MCF 10A (cell line): ENCODE results near the gene OS9. TPM values are rescaled to one million over a fixed set of nuclear protein-coding genes. Genes with fewer than 3 reads are reported as not detected.

ENCODE experiments used
- BruUV-seq: library from RNA; stranded (reverse); fragments of 400-500 nt; replicated peaks from 2 replicates; lab custom pipeline; 2021; lab: Mats Ljungman, UMichigan
- CTCF ChIA-PET: fragments of 300-600 bp; sonication (Branson Sonifier 250); formaldehyde crosslinking; extraction: SDS; loops from one replicate; lab custom pipeline; 2021; ENCODE audit warnings: antibody characterized with exemption, inconsistent platforms; lab: Yijun Ruan, JAX
- POLR2A ChIA-PET: fragments of 300-600, 350-650 bp; sonication (Branson Sonifier 250); formaldehyde crosslinking; extraction: SDS; loops from one replicate; lab custom pipeline; 2020; ENCODE audit warnings: antibody characterized with exemption, inconsistent platforms; lab: Yijun Ruan, JAX
- DNase-seq: peaks from one replicate; pipeline ENCODE4 v3.0.0-alpha.2; 2018; ENCODE audit not compliant: unreplicated experiment
- H3K27ac Mint-ChIP-seq: one replicate; pipeline ENCODE4 v1.8.0; 2022; ENCODE audit warnings: mild to moderate bottlenecking, low read depth, mixed read lengths; ENCODE audit not compliant: unreplicated experiment
- H3K27me3 Mint-ChIP-seq: one replicate; pipeline ENCODE4 v1.8.0; 2022; ENCODE audit warnings: mixed read lengths; ENCODE audit not compliant: insufficient read depth, unreplicated experiment
- H3K36me3 Mint-ChIP-seq: one replicate; pipeline ENCODE4 v1.8.0; 2022; ENCODE audit warnings: mild to moderate bottlenecking, moderate library complexity, mixed read lengths; ENCODE audit not compliant: insufficient read depth, unreplicated experiment
- H3K4me1 Mint-ChIP-seq: one replicate; pipeline ENCODE4 v1.8.0; 2022; ENCODE audit warnings: mixed read lengths; ENCODE audit not compliant: insufficient read depth, unreplicated experiment
- H3K4me3 Mint-ChIP-seq: one replicate; pipeline ENCODE4 v1.8.0; 2022; ENCODE audit warnings: mild to moderate bottlenecking, moderate library complexity, mixed read lengths; ENCODE audit not compliant: unreplicated experiment
- H3K9me3 Mint-ChIP-seq: one replicate; pipeline ENCODE4 v1.8.0; 2022; ENCODE audit warnings: mixed read lengths; ENCODE audit not compliant: unreplicated experiment
- CTCF ChIP-seq: fragments of 200-600 bp; IDR thresholded peaks from one replicate; pipeline ENCODE4 v1.8.0; 2022; ENCODE audit warnings: antibody characterized with exemption, mild to moderate bottlenecking; ENCODE audit not compliant: unreplicated experiment
- intact Hi-C: fragments of 100-400 bp; cut with micrococcal nuclease; formaldehyde crosslinking; loops from 2 replicates; pipeline ENCODE4 v1.14.1; 2022
- total RNA-seq: library from RNA; stranded (reverse); gene quantifications from 2 replicates; pipeline ENCODE4 v1.2.3, GENCODE V29; 2022

Gene OS9
- total RNA-seq, 1 experiment from 2014 or later: 125 TPM

- Mint-ChIP-seq H3K27ac (no peak overlapping the region), H3K27me3 (peaks cover 56% of the 10 kb centered on the region), H3K36me3 (no peaks in the 10 kb centered on the region), H3K9me3 (no peaks in the 10 kb centered on the region), H3K4me1 (no peaks in the 10 kb centered on the region), H3K4me3 (no peak overlapping the region)
- intact Hi-C loops: no loop called here
- CTCF ChIA-PET: interaction anchor here (0.7 to 1.2 kb wide), 2 partner anchors 104 to 106 kb away, joined by 3 to 4 read pairs; no protein-coding TSS in a partner anchor
- no peak for DNase-seq
- TF ChIP-seq CTCF: no peak
- no TSS peak for BruUV-seq
- POLR2A ChIA-PET: interaction anchor here (0.6 to 0.9 kb wide), 3 partner anchors 27 to 96 kb away, joined by 3 to 4 read pairs (median 4); no protein-coding TSS in a partner anchor
Observed at GRCh38 chr12:57687862-57688261, 6.1 kb upstream of the OS9 start.

DNA sequence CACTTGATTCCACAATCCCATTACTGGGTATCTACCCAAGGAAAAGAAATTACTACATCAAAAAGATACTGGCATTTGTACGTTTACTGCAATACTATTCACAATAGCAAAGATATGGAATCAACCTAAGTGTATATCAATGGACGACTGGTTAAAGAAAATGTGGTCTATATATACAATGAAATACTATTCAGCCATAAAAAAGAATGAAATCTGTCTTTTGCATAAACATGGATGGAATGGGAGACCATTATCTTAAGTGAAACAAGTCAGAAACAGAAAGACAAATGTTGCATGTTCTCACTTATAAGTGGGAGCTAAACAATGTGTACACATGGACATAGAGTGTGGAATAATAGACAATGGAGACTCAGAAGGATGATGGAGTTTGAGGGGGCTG is 5.0 kb upstream of the OS9 start:
- no peak for TF ChIP-seq CTCF
- BruUV-seq: no TSS peak
- peaks cover 53% of the 10 kb centered on the region for H3K27me3 Mint-ChIP-seq
- CTCF ChIA-PET: interaction anchor here (0.7 to 0.8 kb wide), 2 partner anchors 38 to 105 kb away, joined by 3 to 4 read pairs; no protein-coding TSS in a partner anchor
- H3K27ac Mint-ChIP-seq: no peak overlapping the region
- DNase-seq: no peak
- intact Hi-C loops: no loop called here
- H3K9me3 Mint-ChIP-seq: no peaks in the 10 kb centered on the region
- no peak overlapping the region for H3K4me3 Mint-ChIP-seq
- H3K4me1 Mint-ChIP-seq: no peaks in the 10 kb centered on the region
- POLR2A ChIA-PET: no interaction called here
- H3K36me3 Mint-ChIP-seq: no peaks in the 10 kb centered on the region

- no TSS peak for BruUV-seq
- no peak for TF ChIP-seq CTCF
- peaks cover 10% of the 10 kb centered on the region for H3K36me3 Mint-ChIP-seq
- H3K4me1 Mint-ChIP-seq: no peaks in the 10 kb centered on the region
- H3K27ac Mint-ChIP-seq: no peak overlapping the region
- POLR2A ChIA-PET: interaction anchor here (0.6 to 3.2 kb wide), 11 partner anchors 10 to 1511 kb away, joined by 3 to 22 read pairs (median 4); partner anchors contain the start of genes DCTN2, PIP4K2C and TSPAN31
- H3K4me3 Mint-ChIP-seq: no peak overlapping the region
- peaks cover 22% of the 10 kb centered on the region for H3K27me3 Mint-ChIP-seq
- intact Hi-C loops: no loop called here
- H3K9me3 Mint-ChIP-seq: no peaks in the 10 kb centered on the region
- CTCF ChIA-PET: interaction anchor here (0.6 to 3.9 kb wide), 10 partner anchors 21 to 228 kb away, joined by 3 to 24 read pairs (median 4); partner anchors contain the start of gene B4GALNT1
- no peak for DNase-seq
Observed at GRCh38 chr12:57692500-57692899, 1.4 kb upstream of the OS9 start.

DNA sequence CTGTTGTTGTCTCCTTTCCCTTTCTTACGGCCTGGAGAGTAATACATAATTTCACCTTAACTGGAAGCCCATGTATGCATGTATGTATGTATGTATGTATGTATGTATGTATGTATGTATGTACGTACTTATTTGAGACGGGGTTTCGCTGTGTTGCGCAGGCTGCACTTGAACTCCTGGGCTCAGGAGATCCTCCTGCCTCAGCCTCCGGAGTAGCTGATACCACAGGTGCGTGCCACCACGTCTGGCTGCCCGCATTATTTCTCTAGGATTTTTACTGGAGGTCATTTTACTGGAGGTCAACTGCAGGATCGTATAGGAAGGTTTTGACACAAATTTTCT is 644 bp upstream of the OS9 start:
- H3K4me1 Mint-ChIP-seq: no peaks in the 10 kb centered on the region
- H3K27ac Mint-ChIP-seq: no peak overlapping the region
- no peak for TF ChIP-seq CTCF
- ChIA-PET POLR2A (interaction anchor here (0.9 to 3.2 kb wide), 15 partner anchors 10 to 1512 kb away, joined by 3 to 23 read pairs (median 4); partner anchors contain the start of genes DCTN2, GLI1 and PIP4K2C), CTCF (interaction anchor here (0.6 to 3.9 kb wide), 10 partner anchors 12 to 228 kb away, joined by 3 to 24 read pairs (median 4); partner anchors contain the start of gene B4GALNT1)
- H3K27me3 Mint-ChIP-seq: peaks cover 17% of the 10 kb centered on the region
- no peak overlapping the region for H3K4me3 Mint-ChIP-seq
- H3K9me3 Mint-ChIP-seq: no peaks in the 10 kb centered on the region
- intact Hi-C loops: loop anchor here (1.0 kb wide), 1 partner anchor 110 kb away; no protein-coding TSS in a partner anchor
- no TSS peak for BruUV-seq
- DNase-seq: no peak
- peaks cover 16% of the 10 kb centered on the region for H3K36me3 Mint-ChIP-seq
